H4 (cell line): Measurements from ENCODE around the gene PRKAG2. TPM values are rescaled to one million over a fixed set of nuclear protein-coding genes. Genes with fewer than 3 reads are reported as not detected.
"Not testable (repeated sequence)": the region's sequence is repeated elsewhere in the genome, so short reads cannot be mapped to it uniquely, and the experiment has no call there.

ENCODE experiments used
- DNase-seq: peaks from one replicate; pipeline ENCODE4 v3.0.0-alpha.2; 2015; ENCODE audit warnings: low spot score
- total RNA-seq: library from RNA; depleted of rRNA; stranded (reverse); fragments of >200 nt; shearing (Covaris generic); gene quantifications from 2 replicates; pipeline ENCODE4 v1.2.3, GENCODE V29; 2014

Gene PRKAG2
- total RNA-seq, 1 experiment from 2014 or later: 7.3 TPM

DNA sequence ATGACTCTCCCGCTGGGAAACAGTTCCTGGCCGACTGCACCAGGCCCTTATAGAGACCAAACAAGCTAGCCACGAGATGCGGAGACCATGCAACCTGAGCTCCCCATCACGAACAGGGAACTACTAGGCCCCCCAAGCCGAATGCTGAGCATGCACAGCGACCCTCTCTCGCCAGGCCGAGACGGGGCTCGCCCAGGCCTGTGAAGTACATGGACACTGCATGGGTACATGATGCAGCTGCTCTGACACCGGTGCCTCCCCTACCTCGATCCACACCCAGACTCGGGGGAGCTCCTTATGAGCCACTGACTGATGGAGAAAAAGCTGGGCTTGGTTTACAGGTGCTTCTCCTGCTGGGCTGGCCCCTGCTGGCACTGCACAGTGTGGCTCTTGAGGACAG lies 285.0 kb downstream of the PRKAG2 start:
- DNase-seq: no peak

DNA sequence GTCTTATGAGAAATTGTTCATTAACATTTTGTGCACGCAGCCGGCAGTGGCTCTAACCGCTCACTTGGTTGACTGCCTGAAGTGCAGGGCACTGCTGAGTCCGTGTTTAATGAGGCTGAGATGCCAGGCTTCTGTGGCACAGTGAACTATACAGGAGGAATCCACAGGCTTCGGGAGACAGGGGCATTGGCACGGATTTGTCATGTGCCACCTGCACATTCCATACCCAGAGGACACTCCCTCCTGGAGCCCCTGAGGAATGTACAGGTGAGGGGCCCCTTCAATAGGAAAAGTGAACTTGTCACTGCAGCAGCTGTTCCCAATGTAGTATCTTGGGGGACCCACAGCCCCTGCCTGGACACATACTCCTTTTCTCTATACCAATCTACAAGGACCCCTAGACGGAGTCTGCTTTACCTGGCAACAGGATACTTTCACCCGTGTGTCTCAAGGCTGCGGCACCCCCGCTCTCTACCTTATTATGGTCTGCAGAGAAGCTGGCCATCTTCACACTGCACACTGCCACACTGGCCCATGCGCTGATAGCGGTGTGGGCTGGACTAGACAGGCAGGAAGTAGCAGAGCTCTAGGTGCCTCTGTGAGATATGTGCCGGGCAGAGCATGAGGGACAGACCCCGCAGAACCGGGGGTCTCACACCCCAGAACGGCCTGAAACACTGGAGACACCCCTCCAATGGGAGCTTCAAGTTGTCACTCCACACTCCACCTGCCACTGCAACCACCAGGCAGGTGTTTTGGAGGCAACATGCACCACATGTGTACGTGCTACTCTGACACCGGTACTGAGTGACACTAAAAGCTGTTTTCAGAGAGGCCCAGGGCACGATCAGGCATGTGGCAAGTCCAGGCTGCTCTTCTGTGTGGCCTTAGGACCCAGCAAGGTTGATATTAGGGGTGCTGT lies 285.8 kb downstream of the PRKAG2 start:
- DNase-seq: no peak

DNA sequence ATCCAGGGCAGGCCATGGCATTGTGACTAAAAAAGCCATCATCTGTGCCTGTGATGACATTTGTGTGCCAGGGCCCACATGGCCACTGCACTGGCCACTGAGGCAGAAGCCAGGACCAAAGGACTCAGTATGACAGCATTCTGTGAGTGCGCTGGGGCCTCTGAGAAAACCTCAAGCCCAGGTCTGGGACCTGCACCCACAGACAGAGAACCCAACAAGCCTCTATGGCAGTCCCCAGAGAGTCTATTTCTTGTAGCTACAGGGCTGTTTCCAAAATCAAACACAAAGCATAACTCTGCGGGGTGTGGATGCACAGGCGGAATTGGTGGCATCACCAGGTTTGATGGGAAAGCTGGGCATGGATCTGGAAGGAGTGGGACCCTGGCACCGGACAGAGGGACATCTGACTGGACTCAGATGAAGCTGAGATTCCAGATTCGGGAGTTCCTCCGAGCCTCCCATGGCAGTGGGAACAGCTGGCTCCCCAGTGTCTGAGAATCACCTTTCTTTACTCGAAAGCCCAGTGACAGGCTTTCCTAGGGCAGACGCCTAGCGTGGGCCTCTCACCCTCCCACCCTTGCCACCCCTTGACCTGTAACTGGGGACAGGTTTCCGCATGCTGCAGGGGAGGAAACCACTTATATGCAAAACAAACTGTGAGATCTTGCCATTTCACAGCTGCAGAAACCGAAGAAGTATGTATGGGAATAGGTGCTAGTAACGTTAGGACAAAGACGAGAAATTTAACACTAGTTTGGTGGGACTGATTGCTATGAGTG lies 286.7 kb downstream of the PRKAG2 start:
- DNase-seq: no peak

DNA sequence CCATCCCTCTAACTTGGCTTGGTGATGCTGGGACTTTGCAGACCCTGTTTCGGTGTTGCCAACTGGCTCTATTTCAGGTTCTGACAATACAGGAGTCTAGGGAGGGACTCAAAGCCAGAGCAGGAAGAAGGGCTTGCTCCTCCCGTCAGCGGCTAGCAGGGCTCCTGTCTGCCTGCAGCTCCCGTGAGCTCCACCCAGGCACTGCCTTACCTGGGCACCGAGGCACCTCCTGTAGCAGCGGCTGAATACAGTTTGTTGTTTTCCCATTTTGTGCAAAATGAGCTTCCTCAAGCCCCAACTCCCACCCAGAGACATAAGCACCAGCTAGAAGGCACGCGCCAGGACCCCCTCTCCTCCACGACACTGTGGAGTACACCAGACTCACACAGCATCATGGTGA lies 287.9 kb downstream of the PRKAG2 start:
- no peak for DNase-seq

DNA sequence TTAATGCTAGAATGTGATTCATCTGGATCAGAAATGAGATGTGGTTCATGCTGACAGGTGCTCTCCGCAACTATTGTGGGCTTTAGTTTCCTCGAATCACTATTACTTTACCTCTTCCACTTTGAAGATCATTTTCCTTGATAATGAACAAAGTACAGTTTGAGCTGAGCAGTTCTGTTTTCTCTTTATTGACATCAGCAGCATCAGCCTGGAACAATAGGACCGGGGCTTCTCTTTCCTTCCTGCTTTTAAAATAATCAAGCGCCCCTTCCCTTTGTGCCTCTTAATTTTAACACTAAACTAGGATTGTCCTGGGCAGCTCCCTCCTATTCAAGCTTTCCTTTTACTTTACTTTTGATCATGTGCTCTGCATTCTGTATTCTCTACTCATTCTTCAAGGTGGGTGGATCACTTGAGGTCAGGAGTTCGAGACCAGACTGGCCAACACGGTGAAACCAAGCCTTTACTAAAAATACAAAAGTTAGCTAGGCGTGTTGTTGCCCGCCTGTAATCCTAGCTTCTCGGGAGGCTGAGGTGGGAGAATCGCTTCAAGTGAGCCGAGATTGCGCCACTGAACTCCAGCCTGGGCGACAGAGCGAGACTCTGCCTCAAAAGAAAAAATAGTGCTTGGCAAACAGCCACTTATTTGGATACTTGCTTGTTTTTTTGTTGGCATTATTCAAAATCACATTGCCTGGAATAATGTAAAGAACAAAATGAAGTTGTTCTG lies 290.2 kb downstream of the PRKAG2 start:
- DNase-seq: no peak

DNA sequence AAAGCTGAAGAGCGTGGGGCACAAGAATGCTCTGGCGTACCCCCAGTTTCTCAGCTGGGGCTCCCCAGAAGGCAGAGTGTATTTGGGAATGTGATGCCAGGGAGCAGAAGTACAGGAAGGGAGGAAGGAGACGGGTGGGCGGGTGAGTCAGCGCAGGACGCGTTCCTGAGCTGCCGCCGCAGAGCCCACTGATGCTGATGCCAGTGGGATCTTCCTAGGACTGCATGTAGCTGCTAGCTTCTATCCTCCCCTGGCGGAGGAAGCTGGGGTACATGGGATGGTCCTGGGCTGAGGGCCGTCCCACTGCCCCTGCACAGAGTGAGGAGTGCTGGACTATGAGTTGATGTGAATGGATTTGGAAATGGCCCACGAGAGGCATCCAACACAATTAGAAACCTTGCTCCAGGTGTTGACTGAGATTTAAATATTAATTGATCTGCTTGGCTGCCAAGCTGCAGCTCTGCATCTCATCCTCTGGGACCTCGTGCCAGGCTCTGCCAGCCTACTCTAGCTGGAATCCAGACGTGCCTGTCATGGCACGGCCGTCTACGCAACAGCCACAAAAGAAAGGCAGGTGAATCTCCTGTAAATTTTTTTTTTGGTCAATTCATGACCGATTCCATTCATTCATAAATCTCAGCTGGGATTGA lies 291.0 kb downstream of the PRKAG2 start:
- DNase-seq: no peak

DNA sequence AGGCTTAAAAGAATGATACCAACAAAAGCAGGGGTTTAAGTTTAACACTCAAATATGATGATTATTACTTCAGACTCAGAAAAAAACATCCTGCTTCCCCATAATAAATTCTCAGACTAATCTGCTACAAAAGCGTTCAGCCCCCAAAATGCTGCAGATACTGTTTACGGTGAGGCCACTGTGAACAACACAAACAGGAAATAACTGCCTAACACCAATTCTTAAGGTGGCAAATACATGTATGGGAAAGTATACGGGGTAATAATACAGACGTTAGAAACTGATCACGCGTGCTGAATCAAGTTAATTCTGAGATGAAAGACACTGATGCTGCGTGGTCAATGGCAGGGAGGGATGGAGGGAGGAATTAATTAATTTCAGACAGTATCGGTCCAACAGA lies 295.2 kb downstream of the PRKAG2 start:
- DNase-seq: no peak

DNA sequence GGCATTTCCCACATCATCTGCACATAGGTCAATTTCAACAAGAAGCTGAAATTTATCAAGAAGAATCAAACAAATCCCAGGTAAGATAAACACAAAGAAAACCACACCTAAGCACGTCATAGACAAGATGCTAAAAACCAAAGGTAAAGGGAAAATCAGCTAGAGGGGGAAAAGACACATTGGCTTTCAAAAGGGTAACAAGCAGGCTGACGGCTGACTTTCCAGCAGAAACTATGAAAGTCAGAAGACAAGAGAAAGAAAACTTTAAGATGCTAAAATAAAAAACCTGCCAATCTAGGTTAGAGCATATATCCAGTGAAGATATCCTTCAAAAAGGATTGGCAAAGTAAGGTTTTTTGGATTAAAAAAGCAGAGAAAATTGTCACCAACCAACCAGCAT lies 297.3 kb downstream of the PRKAG2 start:
- no peak for DNase-seq

DNA sequence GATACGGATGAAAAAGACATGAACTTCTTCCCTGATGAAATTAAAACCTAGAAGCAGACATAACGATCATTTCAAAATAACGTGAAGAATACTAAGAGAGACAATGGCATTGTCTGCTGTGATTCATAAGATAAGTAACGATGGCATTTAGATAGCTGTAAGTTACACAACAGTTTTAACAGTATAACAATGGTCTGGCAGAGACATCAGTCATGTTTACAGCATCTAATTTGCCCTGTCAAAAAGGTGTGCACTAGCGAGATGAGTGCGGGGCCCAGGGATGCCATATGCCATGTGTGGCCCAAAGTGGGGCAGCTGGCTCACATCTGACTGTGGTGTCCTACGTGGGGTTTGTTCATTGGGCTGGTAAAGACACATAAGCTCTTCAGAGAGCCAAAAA lies 301.5 kb downstream of the PRKAG2 start:
- no peak for DNase-seq

DNA sequence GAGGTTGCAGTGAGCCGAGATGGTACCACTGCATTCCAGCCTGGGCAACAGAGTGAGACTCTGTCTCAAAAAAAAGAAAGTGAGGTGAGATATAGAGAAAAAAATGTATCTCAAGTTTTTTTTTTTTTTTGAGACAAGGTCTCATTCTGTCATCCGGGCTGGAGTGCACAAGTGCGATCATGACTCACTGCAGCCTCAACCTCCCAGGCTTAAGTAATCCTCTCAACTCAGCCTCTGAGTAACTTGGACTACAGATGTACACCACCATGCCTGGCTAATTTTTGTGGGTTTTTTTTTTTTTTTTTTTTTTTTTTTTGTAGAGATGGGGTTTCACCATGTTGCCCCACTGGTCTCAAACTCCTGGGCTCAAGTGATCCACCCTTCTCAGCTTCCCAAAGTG lies 303.9 kb downstream of the PRKAG2 start:
- DNase-seq: not testable (repeated sequence)

DNA sequence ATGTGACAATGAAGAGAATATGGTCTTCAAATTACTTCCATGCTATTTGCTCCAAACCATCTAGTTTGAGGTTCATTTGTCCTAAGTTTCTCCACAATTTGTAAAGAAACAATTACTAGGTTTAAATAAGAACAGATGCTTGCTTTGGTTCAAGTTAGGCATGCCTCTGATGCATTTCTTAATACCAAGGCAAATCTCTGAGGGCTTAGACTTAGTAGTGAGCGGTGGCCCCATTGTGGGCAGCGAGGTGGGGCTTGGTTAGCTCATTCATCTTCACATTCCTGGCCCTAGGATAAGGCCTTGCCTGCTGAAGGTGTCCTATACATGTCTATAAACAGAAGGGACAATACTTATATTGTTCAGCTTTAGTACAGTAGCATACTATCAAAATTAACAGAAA lies 304.8 kb downstream of the PRKAG2 start:
- DNase-seq: no peak

DNA sequence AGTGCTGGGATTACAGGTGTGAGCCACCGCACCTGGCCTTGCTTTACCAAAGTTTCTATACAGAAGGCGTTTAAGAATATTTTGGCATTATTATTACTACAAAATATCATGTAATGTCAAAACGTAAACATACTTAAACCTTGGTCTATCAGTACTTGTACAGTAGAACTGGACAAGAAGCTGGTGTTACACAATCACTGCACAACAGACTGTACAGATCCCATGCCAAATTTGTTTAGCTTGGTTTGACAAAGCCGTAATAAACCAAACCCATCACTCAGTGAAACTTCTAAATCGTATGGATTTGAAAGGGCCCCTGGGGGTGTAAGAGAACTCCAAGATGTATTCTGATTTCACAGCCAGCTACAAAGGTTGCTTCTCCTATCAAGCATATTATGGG lies 305.4 kb downstream of the PRKAG2 start:
- DNase-seq: no peak

DNA sequence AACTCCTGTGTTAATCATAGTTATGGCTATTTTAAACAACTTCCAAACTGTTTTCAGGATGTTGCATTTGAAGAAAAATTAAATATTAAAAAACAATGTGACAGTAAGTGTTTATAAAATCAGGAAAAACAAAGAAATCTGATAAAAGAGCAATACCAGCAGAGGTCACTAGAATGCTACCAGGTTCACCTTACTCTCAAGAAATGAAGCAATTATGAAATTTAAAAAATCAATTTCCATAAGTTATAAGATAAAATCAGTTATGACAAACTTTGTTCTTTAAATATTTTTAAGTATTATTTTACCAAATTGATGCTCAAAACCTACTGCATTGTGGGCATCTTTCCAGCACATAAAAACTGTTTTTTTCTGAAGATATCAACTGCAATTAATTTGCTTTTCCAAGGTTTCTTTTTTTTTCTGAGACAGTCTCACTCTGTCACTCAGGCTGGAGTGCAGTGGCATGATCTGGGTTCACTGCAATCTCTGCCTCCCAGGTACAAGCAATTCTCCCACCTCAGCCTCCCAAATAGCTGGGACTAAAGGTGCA lies 306.5 kb downstream of the PRKAG2 start:
- DNase-seq: no peak

DNA sequence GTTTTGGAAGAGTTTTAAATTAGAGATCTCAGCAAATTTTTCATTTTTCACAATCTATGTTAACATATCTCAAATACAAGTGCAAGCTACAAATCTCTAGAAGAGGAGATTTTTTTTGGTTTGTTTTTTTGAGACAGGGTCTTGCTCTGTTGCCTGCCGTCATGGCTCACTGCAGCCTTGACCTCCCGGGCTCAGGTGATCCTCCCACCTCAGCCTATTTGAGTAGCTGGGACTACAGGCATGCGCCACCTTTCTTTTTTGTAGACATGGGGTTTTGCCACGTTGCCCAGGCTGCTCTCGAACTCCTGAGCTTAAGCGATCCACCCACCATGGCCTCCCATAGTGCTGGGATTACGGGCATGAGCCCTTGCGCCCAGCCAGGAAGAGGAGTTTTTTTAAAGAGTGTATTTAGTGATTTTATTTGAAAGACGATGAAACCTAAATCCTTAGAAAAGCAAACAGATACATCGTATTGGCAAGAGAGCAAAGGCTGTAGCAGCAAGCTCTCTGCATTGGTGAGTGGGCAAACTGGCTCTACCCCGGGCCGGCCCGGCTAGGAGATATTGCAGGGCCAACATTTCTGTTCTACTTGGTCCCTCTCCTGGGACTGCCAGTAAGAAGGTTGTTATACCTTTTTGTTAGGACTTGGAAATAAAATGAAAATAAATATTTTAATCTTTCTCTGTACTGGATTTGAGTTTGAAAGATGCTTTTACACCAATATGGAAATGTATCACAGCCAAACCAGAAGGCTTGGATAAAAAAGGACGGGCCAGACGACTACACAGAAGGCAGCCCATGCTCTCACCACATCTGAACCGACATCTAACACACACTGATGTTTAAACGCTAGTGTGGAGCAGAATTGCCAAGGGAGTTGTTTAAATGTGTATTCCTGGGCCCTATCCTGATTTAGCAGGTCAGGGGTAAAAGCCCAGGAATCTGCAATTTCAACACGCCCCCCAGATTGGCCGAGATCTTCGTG lies 307.7 kb downstream of the PRKAG2 start:
- DNase-seq: no peak

DNA sequence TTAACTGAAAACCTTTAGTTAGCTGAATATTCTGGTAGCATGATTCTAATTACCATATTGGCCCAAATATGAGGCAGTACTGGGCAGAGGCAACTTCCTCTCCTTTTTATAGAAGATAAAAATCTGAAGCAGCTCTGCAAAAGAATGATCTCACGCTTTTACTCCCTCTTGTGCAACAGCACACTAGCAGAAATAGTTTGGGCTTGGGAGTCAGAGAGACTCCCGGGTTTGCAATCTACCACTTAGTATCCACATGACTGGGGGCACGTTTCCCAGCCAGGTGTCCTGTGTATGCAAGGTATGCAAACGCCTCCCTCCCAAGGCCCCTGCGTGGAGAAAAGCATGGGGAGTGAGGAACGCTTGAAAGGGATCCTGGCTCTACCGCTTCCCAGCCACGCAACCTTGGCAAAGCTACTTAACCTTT lies 310.0 kb downstream of the PRKAG2 start:
- DNase-seq: no peak

DNA sequence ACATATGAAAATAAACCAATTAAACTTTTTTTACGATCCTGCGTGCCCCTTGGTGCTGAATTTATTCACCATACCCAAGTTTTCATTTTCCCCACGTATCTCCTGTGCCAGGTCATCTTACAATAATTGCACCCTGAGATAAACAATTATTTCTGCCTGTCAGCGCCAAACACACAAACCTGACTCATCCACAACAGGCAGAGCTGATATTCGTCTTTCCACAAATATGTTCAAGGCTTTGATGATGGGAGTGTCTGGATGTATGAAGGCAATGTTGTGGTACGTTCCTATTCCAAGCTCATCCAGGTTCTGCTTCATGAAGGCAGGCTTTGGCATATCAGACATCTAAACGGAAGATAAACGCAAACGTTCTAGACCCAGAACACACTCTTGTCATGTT lies 311.4 kb downstream of the PRKAG2 start:
- no peak for DNase-seq

DNA sequence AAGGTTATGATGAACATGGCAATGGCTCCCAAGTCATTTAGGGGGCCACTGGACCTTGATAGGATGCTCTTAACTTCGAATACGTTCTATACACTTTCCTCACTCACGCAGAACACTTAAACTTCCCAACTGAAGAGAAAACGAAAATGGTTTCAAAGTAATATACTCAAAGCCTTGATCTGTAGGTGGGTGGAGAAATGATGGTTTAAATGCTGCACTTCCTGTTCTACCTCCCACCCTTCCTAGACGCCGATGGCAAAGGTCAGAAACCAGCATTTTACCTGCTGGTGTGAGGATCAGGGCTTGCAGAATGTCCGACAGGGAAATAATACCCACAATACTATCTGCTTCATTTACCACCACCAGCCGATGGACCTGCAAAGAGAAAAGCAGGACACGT lies 316.7 kb downstream of the PRKAG2 start:
- no peak for DNase-seq

DNA sequence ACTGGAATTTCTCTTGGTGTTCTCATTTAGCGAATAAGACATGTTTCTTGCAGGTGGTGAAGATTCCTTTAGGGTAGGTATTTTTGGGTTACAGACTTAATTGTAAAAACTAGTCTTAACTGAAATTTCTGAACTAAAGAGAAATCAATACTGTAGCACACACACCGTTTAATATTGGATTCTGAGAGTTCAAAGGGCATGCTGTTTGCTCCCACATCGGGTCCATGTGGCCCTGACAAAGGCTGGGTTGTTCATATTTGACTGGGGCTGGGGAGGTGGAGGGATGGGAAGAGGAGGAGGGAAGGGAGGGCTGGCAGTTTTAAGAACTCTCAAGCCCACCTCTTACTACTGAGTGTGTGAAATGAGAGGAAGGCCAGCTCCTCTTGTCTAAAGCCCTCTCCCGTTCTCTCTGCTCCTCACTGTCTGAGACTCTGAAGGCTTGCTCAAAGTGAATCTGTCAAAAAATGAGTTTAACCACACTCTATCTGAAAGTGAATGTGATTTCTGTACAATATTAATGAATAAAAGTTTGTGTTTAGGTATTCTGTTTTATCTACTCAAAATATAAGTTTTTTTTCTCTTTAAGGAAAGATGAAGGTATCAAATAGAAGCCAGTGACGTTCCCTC lies 317.2 kb downstream of the PRKAG2 start:
- DNase-seq: no peak

DNA sequence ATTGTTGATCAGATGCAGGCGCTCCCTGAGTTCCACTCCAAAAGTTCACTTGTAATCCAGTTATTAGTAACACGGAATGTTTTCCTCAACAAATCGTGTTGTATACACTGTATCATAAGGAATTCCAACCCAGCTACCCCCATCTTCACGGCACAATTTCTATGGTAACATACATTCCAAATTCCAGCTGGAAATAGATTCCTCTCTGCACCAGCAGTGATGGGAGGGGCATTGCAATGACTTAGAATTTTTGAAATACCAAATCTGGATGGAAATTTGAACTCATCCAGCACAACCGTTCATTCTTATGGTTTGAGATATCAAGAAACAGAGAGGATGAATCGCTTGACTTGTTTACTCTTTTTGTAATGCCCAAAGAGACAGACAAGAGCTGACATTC lies 318.3 kb downstream of the PRKAG2 start:
- no peak for DNase-seq

DNA sequence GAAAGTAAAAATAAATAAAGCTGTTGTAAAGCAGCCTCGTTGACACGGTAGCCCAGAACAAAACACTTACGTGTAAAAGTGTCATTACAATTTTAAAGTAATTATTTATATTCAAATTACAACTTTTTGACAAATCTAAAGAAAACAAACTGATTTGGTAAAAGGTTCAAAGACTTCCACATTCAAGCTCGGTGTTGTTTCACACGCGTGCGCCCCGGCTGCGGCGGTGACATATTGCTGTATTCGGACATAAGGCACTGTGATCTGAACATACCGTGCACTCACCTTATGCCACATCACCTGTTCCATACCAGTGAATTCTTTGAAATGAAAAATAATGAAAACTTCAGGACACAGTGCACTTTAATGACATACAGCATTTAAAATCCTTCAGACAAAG lies 320.3 kb downstream of the PRKAG2 start:
- no peak for DNase-seq
